HS-5 (cell line): ENCODE measurements around the gene CCDC154.
"Not testable (repeated sequence)": the region's sequence is repeated elsewhere in the genome, so short reads cannot be mapped to it uniquely, and the experiment has no call there.

Experiments used
- DNase-seq: peaks from one replicate; pipeline ENCODE4 v3.0.0-alpha.2; 2012; ENCODE audit warnings: low read depth

The CCDC154 gene

GRCh38 chr16:1472974-1473373, 28.6 kb upstream of the CCDC154 start:
- DNase-seq: no peak

- no peak for DNase-seq
Observed at GRCh38 chr16:1471569-1472194, 27.3 kb upstream of the CCDC154 start.

DNA sequence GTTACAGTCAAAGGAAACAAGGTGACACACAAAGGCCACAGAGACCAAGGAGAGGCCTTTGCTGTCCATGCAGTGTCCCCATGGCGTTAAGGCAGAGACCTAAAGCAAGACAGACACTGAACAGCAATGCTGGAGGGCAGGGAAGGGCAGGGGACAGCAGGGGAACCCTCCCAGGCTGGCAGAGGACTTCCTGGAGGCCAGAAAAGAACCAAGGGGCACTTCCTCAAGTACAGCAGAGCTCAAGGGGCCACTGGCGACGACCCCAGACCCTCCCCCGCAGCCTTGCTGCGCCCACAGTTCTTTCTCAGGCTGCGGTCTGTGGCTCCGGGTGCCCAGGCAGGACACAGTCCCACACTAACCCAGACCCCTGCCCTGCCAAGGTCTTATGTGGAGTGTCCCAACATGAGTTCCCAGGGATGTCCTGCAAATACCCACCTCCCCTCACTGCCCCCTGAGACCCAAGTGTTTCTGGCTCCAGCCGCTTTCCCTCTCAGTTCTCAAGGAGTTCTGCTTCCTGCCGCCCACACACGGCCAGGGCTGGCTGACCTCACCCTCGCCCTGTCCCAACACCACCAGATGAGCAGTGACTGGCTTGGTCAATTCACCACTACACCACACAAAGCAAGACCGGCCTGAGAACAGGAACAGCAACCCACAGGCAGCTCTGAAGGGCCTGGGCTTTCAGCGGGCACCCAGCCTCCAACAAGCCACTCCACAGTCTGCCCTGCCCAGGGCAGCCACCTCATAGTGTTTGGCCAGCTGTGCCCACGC, 26.3 kb upstream of the CCDC154 start:
- DNase-seq: no peak

- DNase-seq: no peak
Observed at GRCh38 chr16:1469693-1470201, 25.4 kb upstream of the CCDC154 start.

GRCh38 chr16:1469141-1469540, 24.8 kb upstream of the CCDC154 start:
- not testable (repeated sequence) for DNase-seq

- DNase-seq: no peak
Observed at GRCh38 chr16:1468426-1468810, 24.1 kb upstream of the CCDC154 start.

- DNase-seq: no peak
Observed at GRCh38 chr16:1466968-1467521, 22.7 kb upstream of the CCDC154 start.

DNA sequence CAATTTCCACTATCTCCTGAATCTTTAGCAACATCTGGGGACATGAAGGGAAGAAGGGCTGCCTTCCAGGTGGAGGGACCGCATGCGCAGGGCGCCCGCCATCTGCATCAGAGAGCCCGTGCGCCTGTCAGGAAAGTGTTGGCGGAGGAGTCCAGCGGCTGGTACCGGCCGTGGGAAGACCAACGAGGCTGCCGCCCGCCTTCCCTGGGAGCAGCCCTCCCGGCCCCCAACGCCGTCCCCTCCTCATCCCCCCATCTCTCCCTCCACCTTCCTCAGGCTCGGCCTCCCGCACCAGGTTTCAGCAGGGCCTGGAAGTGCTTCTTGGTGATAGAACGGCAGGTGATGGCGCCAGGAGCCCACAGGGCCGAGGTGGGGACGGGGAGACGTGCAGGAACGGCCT, 21.7 kb upstream of the CCDC154 start:
- DNase-seq: no peak

DNA sequence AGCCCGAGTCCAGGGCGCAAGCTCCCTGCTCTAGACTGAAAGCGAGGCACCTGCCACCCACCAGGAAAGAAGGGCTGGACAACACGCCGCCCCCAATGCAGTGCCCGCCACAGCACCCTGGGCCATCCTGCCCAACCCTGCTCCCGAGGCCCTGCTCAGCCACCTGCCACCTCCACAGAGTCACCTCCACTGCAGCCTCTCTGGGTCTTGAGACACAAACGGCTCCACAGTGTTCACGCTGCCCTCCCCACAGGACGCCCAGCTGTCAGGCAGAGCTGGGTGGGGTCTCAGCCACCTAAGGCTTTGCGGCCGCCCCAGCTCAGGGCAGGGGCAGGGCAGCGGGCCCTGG, 21.2 kb upstream of the CCDC154 start:
- DNase-seq: no peak

- DNase-seq: no peak
Observed at GRCh38 chr16:1464894-1465566, 20.7 kb upstream of the CCDC154 start.

DNA sequence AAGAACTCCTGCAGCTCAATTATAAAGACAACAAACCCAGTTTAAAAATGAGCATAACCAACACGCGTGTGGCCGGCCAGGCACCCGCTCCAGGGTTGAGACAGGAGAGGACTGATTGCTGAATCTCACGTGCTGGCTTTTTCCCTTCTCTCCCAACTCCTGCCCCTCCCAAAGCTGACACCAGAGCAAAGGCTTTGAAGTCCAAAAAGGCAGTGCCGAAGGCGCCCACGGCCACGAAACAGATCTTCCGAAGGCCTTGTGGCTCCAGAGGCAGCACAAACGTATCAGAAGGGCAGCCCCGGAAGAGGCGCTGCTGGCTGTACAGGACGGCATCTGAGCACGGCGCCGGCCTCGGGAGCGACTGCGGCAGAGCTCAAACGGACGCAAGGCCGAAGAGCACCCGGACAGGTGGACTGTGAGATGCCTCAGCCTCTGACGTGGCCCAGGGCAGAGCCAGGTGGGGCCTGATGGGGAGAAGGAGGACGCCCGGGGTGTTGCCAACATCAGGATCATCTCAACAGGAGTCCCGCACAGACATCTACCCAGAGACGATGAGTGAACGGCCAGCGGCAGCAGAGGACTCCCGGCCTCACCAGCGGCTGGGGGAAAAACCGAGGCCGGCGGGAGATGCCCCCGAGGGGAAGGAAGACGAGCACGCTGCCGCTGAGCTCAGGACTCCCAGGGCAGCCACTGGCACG, 20.0 kb upstream of the CCDC154 start:
- DNase-seq: no peak

DNA sequence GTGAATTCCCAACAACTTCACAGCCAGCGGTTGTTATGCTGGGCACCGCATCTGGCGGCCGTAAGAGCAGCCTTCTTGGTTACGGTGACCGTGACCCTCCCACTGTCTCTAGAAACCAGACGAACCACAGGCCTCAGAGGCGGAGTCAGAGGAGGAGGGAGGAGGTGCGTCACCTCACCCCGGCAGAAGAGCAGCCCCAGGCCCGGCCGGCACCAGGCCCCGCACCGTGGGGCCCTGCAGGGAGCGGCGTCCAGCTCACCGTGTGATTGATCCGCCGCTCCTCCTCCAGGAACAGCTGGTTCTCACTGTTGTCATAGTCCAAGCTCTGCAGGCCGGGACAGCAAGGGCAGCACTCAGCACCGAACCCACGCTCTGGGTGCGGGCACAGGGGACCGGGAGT, 16.8 kb upstream of the CCDC154 start:
- no peak for DNase-seq

DNA sequence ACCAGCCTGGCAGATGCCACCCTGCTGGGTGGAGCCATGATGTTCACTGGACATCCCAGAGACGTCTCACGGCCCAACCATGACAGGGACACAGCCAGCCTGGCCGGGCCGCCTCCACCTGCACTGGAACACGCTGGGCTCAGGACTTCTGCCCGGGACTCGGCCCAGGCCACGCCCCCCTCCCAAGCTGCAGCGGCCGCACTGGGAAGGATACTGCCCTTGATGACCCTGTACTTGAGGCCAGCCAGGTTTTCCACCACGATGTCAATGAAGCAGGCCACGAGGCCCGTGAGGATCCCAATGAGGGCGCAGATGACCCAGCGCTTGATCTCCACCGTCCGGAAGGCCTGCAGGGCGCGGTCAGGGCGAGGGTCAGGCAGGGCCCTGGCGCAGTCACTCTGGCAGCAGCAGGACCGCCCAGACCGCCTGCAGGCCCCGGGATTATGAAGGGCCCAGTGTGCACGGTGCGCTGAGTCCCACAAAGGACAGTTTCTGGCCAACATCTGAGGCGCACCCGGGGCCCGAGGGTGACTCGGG, 16.3 kb upstream of the CCDC154 start:
- DNase-seq: no peak

GRCh38 chr16:1459967-1460366, 15.6 kb upstream of the CCDC154 start:
- no peak for DNase-seq

GRCh38 chr16:1458977-1459341, 14.6 kb upstream of the CCDC154 start:
- DNase-seq: no peak

GRCh38 chr16:1458336-1458976, 14.1 kb upstream of the CCDC154 start:
- no peak for DNase-seq

GRCh38 chr16:1457489-1458245, 13.3 kb upstream of the CCDC154 start:
- DNase-seq: no peak

DNA sequence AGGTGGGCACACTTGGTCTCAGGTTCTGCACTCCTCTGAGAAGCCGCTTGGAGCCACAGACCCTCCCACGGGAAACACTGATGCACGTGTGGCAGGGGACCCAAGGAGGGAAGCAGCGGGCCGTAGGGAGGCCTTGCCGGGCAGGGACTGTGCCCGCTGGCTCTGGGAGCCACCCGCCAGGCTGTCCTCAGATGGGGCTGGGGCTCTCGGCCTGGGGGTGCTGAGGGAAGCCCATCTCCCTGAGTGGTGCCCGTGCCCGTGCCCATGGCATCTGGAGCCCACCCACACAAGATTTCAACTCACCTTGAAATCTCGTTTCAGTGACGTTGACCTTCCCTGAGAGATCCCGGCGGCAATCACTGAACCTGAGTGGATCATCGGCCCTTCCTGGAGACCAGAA, 12.6 kb upstream of the CCDC154 start:
- no peak for DNase-seq

DNA sequence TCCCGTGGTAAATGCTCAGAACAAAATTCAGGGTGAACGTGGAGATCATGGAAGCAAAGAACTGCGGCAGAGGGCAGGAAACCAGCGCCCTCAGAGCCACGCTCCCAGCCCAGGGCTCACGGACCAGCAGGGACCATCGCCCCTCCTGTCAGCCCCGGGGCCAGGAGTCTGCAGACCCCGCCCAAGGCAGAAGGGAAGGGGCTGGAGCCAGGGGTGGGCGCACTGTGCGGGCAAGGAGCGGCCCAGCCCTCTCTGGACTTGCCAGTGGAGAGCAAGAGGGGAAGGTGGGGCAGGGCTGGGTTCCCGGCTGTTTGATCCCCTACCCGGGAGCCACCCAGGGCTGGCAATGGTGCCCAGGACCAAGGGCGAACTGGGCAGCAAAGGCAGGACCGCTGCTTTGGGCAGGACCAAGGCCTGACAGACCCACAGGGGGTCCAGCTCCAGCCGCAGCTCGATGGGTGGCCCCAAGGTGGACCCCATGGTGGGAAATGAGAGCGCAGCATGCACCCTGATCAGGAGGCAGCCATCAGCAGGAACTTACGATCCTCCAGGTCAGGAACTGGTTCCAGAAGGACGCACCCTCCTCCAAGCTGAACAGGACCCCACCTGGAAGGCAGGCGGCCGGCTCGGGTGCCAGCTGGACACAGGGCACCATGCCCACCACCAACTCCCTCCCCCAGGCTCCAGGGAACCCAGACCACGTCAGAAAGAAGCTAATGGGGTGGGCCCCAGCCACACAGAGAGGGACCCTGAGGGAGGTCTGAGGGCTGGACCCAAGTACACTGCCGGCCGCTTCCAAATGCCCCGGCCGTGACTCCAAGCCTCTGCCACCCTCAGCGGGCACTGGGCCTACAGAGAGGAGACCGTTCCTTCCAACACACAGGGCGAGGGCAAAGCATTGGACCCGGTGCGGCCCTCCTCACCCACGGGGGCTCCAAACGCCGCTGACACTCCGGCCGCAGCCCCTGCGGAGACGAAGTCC, 11.1 kb upstream of the CCDC154 start:
- no peak for DNase-seq

DNA sequence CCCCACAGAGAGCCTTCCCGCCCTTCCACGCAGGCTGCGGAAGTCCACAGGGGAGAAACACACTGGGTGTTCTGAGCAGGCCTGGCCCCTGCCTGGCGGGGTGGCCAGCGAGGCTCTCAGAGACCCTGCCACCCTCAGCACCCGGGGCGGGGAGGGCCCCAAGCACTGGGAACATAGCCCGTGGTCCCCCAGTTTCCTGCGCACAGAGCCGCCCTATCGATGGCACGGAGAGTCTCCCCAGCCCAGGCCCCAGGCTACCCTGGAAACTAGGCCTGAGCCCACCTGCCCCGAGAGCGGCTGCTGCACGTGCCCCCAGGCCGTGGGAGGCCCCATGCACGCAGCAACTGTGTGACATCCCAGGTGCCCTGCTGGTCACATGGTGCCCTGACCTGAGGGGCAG, 10.2 kb upstream of the CCDC154 start:
- no peak for DNase-seq
